Testis (tissue), 3 donors: ENCODE data around the gene MGAT5. TPM values are rescaled to one million over a fixed set of nuclear protein-coding genes. Genes with fewer than 3 reads are reported as not detected.

Experiments used
- DNase-seq: peaks from one replicate; pipeline ENCODE4 v3.0.0-alpha.2; 2019
- H3K27ac ChIP-seq, 2 donors: fragments of 200-600 bp; sonication (generic); one replicate each; pipeline ENCODE4 v1.5.1; 2019
- H3K27me3 ChIP-seq: fragments of 200-600 bp; sonication (generic); one replicate; pipeline ENCODE4 v1.5.1; 2019
- H3K36me3 ChIP-seq: fragments of 200-600 bp; sonication (generic); one replicate; pipeline ENCODE4 v1.5.1; 2017; ENCODE audit warnings: low read depth; ENCODE audit errors: missing control alignments
- H3K4me1 ChIP-seq: fragments of 200-600 bp; sonication (generic); one replicate; pipeline ENCODE4 v1.5.1; 2019
- H3K4me3 ChIP-seq, 2 donors: fragments of 200-600 bp; sonication (generic); one replicate each; pipeline ENCODE4 v1.5.1; 2017 to 2019
- H3K9me3 ChIP-seq: fragments of 200-600 bp; sonication (generic); one replicate; pipeline ENCODE4 v1.5.1; 2017
- CTCF ChIP-seq, 3 experiments: fragments of 450-650 bp in 2 of 3; fragments of 200-600 bp in 1 of 3; sonication (generic) in 1 of 3; IDR thresholded peaks; one replicate each; pipeline ENCODE4 v1.5.1; 2016 to 2019; ENCODE audit warnings: antibody characterized with exemption in 3 of 3, mild to moderate bottlenecking in 2 of 3, moderate library complexity in 1 of 3
- POLR2A ChIP-seq: fragments of 450-650 bp; IDR thresholded peaks from one replicate; pipeline ENCODE4 v1.6.1; 2017; ENCODE audit warnings: antibody characterized with exemption, mild to moderate bottlenecking, moderate library complexity
- WGBS, 2 donors: methylation state at CpG; one replicate each; pipeline ENCODE4 v1.1.5; 2018; 5-methylcytosine and 5-hydroxymethylcytosine counted together
- intact Hi-C: fragments of 100-400 bp; cut with DNase I; formaldehyde crosslinking; loops from one replicate; pipeline ENCODE4 v1.15.1; 2023; ENCODE audit warnings: low total_unique reads
- polyA plus RNA-seq: library from polyadenylated mRNA; stranded (reverse); fragments of 350-450 nt; fragmentation: Illumina TruSeq; extraction: RNeasy Lipid Tissue Mini Kit (QIAGEN cat#74804); gene quantifications from one replicate; pipeline ENCODE4 v1.2.3, GENCODE V29; 2014; ENCODE audit warnings: low read depth, low replicate concordance; ENCODE audit not compliant: insufficient read depth
- total RNA-seq, 2 donors: library from RNA; depleted of rRNA; stranded (reverse); fragments of >200 nt; gene quantifications; one replicate each; pipeline ENCODE4 v1.2.3, GENCODE V29; 2016

The MGAT5 gene
- total and polyA plus RNA-seq, 3 donors from 2014 or later = 31.6 to 73.8 (median 64.5) TPM

DNA sequence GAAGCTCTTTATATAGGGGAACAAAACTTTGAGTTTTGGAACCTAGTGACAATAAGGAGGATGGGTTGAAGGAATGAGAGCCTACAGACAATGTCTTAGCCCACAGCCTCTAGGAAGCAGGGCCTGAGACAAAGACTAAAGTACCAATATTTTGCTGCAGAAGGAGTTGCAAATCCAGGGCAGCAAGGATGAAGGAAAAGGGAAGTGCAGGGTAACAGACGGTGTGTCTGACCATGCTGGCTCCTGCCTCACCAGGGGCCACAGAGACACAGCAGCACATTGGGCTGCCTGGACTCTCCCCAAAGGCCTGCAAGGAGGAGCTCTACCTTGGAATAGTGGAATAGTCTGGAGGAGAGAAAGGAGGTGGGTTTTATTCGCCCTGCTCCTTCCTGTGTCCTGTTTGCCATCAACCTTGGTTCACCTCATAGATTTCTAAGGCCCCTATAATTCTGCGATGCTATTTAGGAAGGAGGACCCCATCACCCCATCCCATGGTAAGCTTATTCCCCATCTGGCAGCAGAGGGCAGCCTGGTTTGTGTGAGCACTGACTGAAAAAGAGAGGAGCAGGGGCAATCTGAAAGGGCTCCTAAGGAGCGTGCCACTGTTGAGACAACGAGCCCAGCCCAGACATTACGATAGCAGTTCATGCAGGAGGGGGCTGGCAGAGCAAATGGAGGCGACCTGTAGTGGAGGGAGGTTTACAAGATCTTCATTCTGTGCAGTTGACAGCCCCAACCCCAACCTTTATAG is 143.4 kb downstream of the MGAT5 start:
- WGBS, 2 donors = 92 to 93% methylated on average over 7 of the region's 7 CpGs
- intact Hi-C loops = no loop called here
- no peak overlapping the region for H3K4me3 ChIP-seq
- DNase-seq = no peak
- TF ChIP-seq CTCF (IDR thresholded peaks at IDR 0.05) (no peak), POLR2A (no peak)
- H3K4me1 ChIP-seq = no peaks in the 10 kb centered on the region
- no peaks in the 10 kb centered on the region for H3K9me3 ChIP-seq
- no peak overlapping the region for H3K27ac ChIP-seq
- no peaks in the 10 kb centered on the region for H3K36me3 ChIP-seq
- no peaks in the 10 kb centered on the region for H3K27me3 ChIP-seq

GRCh38 chr2:134398300-134398699 is 144.4 kb downstream of the MGAT5 start:
- no peak overlapping the region for H3K4me3 ChIP-seq
- no peak for DNase-seq
- intact Hi-C loops = no loop called here
- H3K27ac ChIP-seq = no peak overlapping the region
- no peaks in the 10 kb centered on the region for H3K4me1 ChIP-seq
- TF ChIP-seq CTCF (IDR thresholded peaks at IDR 0.05) = no peak
- no peak for TF ChIP-seq POLR2A
- no peaks in the 10 kb centered on the region for H3K9me3 ChIP-seq
- no peaks in the 10 kb centered on the region for H3K27me3 ChIP-seq
- no peaks in the 10 kb centered on the region for H3K36me3 ChIP-seq
- 83 to 96% methylated on average over 6 of the region's 6 CpGs for WGBS, 2 donors

DNA sequence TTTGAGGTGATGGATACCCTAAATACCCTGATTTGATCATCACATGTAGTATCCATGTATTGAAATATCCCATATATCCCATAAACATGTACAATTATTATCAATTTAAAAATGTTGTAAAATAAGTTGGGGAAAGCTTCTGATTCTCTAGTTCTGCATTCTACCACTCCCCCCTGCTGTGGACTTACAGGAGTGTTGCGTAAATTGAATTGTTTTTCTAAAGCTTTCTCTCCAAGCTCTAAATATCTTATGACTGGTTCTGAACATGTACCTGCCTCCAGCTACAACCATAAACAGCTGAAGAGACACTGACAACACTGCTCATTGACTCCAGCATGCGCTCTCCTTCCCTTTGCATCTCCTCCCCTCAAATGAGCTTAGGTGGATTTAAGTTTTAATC is 145.2 kb downstream of the MGAT5 start:
- H3K36me3 ChIP-seq = no peaks in the 10 kb centered on the region
- no peak for DNase-seq
- no peaks in the 10 kb centered on the region for H3K4me1 ChIP-seq
- TF ChIP-seq POLR2A (no peak), CTCF (IDR thresholded peaks at IDR 0.05) (no peak)
- no peaks in the 10 kb centered on the region for H3K9me3 ChIP-seq
- intact Hi-C loops = no loop called here
- no peak overlapping the region for H3K27ac ChIP-seq
- H3K4me3 ChIP-seq = no peak overlapping the region
- no peaks in the 10 kb centered on the region for H3K27me3 ChIP-seq
- WGBS, 2 donors = 96 to 100% methylated on average over 2 of the region's 2 CpGs

- Histone ChIP-seq H3K27ac (peak overlapping the region in 1 of 2 donors; percentile 41), H3K9me3 (no peaks in the 10 kb centered on the region), H3K4me3 (no peak overlapping the region), H3K27me3 (no peaks in the 10 kb centered on the region), H3K4me1 (no peaks in the 10 kb centered on the region), H3K36me3 (no peaks in the 10 kb centered on the region)
- 48 to 64% methylated on average over 5 of the region's 5 CpGs for WGBS, 2 donors
- DNase-seq = no peak
- TF ChIP-seq CTCF (IDR thresholded peaks at IDR 0.05) = no peak
- TF ChIP-seq POLR2A = no peak
- intact Hi-C loops = no loop called here
Measured at GRCh38 chr2:134401081-134401497, 147.2 kb downstream of the MGAT5 start.

DNA sequence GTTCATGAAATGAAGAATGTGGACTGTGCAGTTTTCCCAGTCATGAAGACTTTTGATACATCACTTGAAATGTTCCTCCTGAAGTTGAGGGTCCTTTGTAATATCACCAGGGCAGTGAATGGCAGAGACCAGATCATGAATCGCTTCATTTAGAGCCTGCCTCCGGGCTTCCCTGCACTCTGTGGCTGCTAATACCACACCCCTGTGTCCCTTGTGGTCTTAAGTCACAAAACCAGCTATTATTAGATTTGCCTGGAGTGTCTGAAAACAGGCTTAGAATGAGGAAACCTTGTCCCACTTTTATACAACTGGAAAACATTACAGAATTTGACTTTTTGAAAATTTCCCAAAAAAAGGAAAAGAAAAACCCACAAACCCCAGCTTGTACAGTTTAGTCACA is 147.9 kb downstream of the MGAT5 start:
- no peaks in the 10 kb centered on the region for H3K36me3 ChIP-seq
- H3K4me3 ChIP-seq = no peak overlapping the region
- peak overlapping the region in 1 of 2 donors; percentile 41 for H3K27ac ChIP-seq
- DNase-seq = no peak
- H3K9me3 ChIP-seq = no peaks in the 10 kb centered on the region
- no peaks in the 10 kb centered on the region for H3K4me1 ChIP-seq
- intact Hi-C loops = no loop called here
- TF ChIP-seq POLR2A (no peak), CTCF (IDR thresholded peaks at IDR 0.05) (no peak)
- WGBS, 2 donors = 43 to 59% methylated on average over 2 of the region's 2 CpGs
- H3K27me3 ChIP-seq = no peaks in the 10 kb centered on the region
